ENCODE results near the gene MAEA.
"Not testable (repeated sequence)": the region's sequence is repeated elsewhere in the genome, so short reads cannot be mapped to it uniquely, and the experiment has no call there.

Gene MAEA

DNA sequence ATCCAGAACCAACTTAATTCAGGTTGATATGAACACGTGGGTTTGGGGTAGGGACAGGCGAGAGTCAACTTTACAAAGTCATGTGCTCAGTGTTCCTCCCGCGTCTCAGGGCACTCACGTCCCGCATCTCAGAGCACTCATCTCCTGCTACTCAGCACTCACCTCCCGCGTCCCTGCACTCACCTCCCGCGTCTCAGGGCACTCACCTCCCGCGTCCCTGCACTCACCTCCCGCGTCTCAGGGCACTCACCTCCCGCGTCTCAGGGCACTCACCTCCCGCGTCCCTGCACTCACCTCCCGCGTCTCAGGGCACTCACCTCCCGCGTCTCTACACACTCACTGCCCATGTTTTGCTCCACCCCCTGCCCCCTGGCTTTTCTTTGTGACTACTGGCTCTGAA, 82.9 kb downstream of the MAEA start:
- not testable (repeated sequence) for H3K9ac ChIP-seq (ENCODE audit: low read depth, low read length); H3K36me3 ChIP-seq (ENCODE audit: insufficient read depth, low read depth, low read length); H3K27me3 ChIP-seq (ENCODE audit: insufficient read depth, low read length); H3K4me1 ChIP-seq (ENCODE audit: insufficient read depth, low read length); H3K9me3 ChIP-seq (ENCODE audit: insufficient read depth, low read depth, low read length); H3K27ac ChIP-seq (ENCODE audit: low read length); H3K4me3 ChIP-seq (ENCODE audit: low read length)

DNA sequence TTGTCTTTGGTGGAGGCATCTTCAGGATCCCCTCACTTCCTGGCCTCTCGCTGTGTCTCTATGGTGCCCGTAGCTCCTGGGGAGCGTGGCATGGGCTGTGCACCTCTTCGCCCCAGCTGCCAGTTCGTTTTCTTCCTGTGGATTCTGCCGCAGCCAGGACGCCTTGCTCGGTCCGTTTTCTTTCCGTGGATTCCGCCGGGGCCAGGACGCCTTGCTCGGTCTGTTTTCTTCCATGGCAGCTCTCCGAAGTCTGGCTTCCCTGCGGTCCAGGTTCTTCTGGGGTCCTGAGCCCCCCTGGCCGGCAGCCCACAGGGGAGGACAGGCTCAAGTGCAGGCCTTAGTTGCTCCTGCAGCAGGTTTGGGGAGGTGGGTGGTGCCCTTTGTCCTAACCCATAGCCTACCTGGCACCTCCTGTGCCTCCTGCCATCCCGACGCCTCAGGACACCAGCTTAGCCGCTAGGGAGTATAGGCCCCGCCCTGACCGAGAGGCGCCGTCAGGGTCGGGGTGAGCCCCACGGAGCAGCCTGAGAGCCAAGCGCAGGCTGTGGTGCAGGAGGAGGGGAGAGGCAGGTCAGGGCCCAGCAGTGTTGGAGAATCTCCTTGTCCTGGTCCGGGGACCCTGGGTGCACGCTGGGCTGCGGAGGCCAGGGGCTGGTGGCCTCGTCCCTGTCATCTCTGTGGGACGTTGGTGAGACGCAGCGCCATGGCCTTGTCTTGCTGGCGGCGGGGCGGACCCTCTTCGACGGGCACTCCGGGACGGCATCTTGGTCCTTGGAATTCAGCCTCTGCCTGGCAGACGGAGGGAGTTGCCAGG, 84.4 kb downstream of the MAEA start:
- Histone ChIP-seq H3K4me1 (ENCODE audit: insufficient read depth, low read length) (no peaks in the 10 kb centered on the region), H3K36me3 (ENCODE audit: insufficient read depth, low read depth, low read length) (no peaks in the 10 kb centered on the region), H3K4me3 (ENCODE audit: low read length) (no peak overlapping the region), H3K27ac (ENCODE audit: low read length) (no peak overlapping the region), H3K9me3 (ENCODE audit: insufficient read depth, low read depth, low read length) (no peaks in the 10 kb centered on the region), H3K27me3 (ENCODE audit: insufficient read depth, low read length) (no peaks in the 10 kb centered on the region), H3K9ac (ENCODE audit: low read depth, low read length) (no peak overlapping the region)

DNA sequence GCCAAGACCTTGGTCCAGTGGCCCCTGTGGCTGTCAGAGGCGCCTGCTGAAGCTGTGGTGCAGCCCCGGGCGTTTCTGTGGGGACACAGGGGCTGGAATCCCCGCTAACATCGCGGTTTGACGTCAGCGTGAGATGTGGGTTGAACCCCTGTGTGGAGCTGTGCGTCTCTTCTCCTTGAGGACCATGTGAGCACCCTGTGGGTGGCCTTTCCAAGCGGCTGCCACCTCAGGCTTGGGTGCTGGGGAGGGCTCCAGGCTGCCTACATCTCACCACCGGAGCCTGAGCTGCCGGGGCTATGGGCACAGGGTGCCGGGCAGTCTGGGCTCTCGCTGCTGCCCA, 85.0 kb downstream of the MAEA start:
- H3K36me3 ChIP-seq (ENCODE audit: insufficient read depth, low read depth, low read length): no peaks in the 10 kb centered on the region
- H3K9ac ChIP-seq (ENCODE audit: low read depth, low read length): no peak overlapping the region
- H3K9me3 ChIP-seq (ENCODE audit: insufficient read depth, low read depth, low read length): no peaks in the 10 kb centered on the region
- no peaks in the 10 kb centered on the region for H3K4me1 ChIP-seq (ENCODE audit: insufficient read depth, low read length)
- H3K27ac ChIP-seq (ENCODE audit: low read length): no peak overlapping the region
- H3K27me3 ChIP-seq (ENCODE audit: insufficient read depth, low read length): no peaks in the 10 kb centered on the region
- H3K4me3 ChIP-seq (ENCODE audit: low read length): no peak overlapping the region

DNA sequence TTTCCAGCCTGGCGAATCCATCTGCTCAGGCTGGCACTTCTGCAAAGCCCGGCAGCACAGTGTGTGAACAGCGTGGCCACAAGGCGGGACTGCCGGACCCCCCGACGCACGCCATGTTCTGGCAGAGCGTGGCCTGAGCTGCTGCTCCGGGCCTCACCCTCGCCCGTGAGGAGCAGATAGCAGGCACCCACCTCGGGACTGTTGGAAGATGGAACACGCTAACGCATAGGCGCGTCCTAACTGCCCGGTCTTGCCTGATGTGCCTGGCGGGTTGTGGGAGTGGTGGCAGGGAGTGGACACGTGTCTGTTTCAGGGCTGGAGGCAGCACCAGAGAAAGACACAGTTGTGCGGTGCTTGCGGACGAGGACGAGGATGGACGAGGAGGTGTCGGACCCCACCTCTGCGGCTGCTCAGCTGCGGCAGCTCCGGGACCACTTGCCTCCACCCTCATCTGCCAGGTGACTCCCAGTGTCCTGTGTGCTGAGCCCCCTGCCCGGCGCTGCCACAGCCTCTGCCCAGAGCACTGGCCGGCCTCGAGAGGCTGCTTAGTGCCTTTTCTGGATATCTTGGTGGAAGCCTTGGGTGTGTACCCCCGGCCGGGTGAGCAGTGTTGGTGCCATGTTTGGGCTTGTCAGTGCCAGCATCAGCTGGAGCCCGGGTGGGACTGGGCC, 85.5 kb downstream of the MAEA start:
- H3K4me1 ChIP-seq (ENCODE audit: insufficient read depth, low read length): no peaks in the 10 kb centered on the region
- H3K9ac ChIP-seq (ENCODE audit: low read depth, low read length): no peak overlapping the region
- H3K9me3 ChIP-seq (ENCODE audit: insufficient read depth, low read depth, low read length): no peaks in the 10 kb centered on the region
- H3K36me3 ChIP-seq (ENCODE audit: insufficient read depth, low read depth, low read length): no peaks in the 10 kb centered on the region
- H3K27ac ChIP-seq (ENCODE audit: low read length): no peak overlapping the region
- no peak overlapping the region for H3K4me3 ChIP-seq (ENCODE audit: low read length)
- H3K27me3 ChIP-seq (ENCODE audit: insufficient read depth, low read length): no peaks in the 10 kb centered on the region

DNA sequence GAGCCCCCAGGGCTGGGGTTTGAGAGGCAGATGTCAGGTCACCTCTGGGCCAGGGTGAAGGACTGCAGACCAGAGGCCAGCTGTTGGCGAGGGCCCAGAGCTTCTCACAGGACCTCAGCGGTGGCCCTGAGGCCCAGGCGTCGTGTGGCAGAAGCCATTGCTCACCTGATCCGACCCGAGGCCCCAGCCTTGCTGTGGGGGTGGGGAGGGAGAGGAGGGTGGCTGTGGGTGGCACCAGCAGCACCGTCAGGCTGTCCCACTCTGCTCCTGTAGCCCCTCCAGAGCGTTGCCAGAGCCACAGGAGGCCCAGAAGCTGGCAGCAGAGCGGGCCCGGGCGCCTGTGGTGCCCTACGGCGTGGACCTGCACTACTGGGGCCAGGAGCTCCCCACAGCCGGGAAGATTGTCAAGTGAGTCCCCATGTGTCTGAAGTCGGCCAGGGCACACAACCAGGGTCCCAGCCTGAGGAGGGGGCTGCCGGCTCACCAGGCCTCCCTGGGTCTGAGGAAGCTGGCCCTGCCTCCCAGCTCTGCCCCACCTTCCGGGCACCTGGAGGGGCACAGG, 86.2 kb downstream of the MAEA start:
- H3K36me3 ChIP-seq (ENCODE audit: insufficient read depth, low read depth, low read length): no peaks in the 10 kb centered on the region
- H3K27me3 ChIP-seq (ENCODE audit: insufficient read depth, low read length): no peaks in the 10 kb centered on the region
- H3K9me3 ChIP-seq (ENCODE audit: insufficient read depth, low read depth, low read length): no peaks in the 10 kb centered on the region
- no peaks in the 10 kb centered on the region for H3K4me1 ChIP-seq (ENCODE audit: insufficient read depth, low read length)
- H3K4me3 ChIP-seq (ENCODE audit: low read length): no peak overlapping the region
- H3K9ac ChIP-seq (ENCODE audit: low read depth, low read length): no peak overlapping the region
- no peak overlapping the region for H3K27ac ChIP-seq (ENCODE audit: low read length)

DNA sequence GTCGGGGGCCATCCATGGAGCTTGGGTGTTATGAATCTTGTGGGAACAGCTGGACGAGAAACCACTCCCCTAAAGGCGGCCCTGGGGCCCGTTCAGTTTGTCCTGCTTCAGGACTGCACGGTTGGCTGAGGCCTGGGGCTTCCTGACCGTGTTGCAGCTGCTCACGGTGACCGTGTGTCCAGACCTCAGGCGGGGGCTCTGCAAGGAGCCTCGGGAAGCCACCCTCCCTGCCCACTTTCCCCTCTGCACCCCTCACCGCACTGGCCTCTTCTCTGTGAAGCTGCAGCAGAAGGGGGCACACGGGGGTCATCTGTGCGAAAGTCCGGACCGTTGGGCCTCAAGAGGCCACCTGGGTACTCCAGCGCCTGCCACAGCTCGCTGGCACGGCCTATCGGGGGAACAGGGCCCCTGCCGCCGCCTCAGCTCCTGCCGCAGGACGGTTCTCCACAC, 86.7 kb downstream of the MAEA start:
- H3K27me3 ChIP-seq (ENCODE audit: insufficient read depth, low read length): no peaks in the 10 kb centered on the region
- no peak overlapping the region for H3K27ac ChIP-seq (ENCODE audit: low read length)
- H3K9ac ChIP-seq (ENCODE audit: low read depth, low read length): no peak overlapping the region
- no peak overlapping the region for H3K4me3 ChIP-seq (ENCODE audit: low read length)
- H3K36me3 ChIP-seq (ENCODE audit: insufficient read depth, low read depth, low read length): no peaks in the 10 kb centered on the region
- no peaks in the 10 kb centered on the region for H3K9me3 ChIP-seq (ENCODE audit: insufficient read depth, low read depth, low read length)
- no peaks in the 10 kb centered on the region for H3K4me1 ChIP-seq (ENCODE audit: insufficient read depth, low read length)

DNA sequence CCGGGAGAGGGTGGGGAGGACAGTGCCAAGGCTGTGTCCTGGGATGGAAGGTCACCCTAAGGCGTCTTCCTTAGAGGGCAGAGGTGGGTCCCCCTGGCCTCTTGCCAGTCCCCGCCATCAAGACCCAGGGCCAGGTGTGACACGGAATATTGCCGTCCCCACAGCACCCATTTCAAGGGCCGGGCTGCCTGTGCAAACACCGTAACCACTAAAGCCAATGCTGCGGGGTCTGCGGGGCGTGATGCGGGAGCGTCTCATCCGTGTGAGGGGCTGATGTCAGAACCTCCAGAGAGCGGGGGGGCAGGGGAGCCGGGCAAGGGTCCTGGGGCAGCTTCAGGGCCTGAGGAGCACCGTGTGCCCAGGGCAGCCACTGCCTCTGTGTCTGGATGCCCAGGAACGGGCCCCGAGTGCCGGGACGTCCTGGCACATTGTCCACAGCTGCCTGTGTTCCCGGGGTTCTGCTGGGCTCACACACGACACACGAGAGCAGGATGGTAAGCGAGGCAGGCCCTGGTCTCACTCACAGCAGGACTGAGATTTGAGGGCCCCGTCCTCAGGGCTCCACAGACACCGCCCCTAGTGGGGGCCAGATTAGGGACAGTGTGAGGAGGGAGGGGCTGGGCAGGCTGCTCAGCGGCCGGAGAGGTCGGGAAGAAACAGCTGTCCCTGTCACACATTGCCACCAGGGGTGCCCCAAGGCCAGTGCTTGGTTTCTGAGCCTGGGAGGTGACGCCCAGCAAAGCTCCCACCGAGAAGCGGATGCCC, 87.3 kb downstream of the MAEA start:
- H3K9ac ChIP-seq (ENCODE audit: low read depth, low read length): no peak overlapping the region
- H3K4me1 ChIP-seq (ENCODE audit: insufficient read depth, low read length): no peaks in the 10 kb centered on the region
- no peaks in the 10 kb centered on the region for H3K9me3 ChIP-seq (ENCODE audit: insufficient read depth, low read depth, low read length)
- H3K36me3 ChIP-seq (ENCODE audit: insufficient read depth, low read depth, low read length): no peaks in the 10 kb centered on the region
- no peaks in the 10 kb centered on the region for H3K27me3 ChIP-seq (ENCODE audit: insufficient read depth, low read length)
- no peak overlapping the region for H3K4me3 ChIP-seq (ENCODE audit: low read length)
- H3K27ac ChIP-seq (ENCODE audit: low read length): no peak overlapping the region

DNA sequence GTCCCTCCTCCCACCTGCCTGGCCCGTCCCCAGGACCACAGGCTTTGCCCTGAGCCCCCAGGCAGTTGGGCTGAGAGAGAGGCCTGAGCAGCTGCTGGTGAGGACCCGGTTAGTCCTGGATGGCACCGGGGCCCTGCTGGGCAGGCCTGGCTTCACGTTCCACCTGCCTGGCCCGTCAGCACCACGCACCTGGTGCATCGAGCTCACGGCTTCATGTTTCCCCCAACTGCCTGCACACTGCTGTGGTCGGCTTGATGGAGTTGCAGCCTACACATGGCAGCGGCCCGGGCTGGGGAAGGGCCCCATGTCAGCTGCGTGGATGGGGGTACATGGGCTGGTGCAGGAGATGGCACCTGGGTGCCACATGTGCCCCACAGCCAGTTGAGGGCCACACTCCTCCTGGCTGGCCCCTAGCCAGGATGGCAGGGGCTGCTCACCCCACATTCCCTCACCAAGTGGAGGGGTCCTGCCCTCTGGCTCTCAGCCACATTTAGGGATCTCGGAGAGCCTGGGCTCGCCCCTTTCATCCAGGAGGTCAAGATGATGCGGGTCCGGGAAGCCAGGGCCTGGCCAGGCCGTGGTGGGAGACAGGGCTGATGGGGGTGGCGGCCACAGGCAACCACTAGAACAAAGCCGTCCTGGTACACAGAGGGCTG, 88.0 kb downstream of the MAEA start:
- H3K9ac ChIP-seq (ENCODE audit: low read depth, low read length): no peak overlapping the region
- no peak overlapping the region for H3K27ac ChIP-seq (ENCODE audit: low read length)
- H3K4me3 ChIP-seq (ENCODE audit: low read length): no peak overlapping the region
- no peaks in the 10 kb centered on the region for H3K4me1 ChIP-seq (ENCODE audit: insufficient read depth, low read length)
- no peaks in the 10 kb centered on the region for H3K9me3 ChIP-seq (ENCODE audit: insufficient read depth, low read depth, low read length)
- H3K36me3 ChIP-seq (ENCODE audit: insufficient read depth, low read depth, low read length): no peaks in the 10 kb centered on the region
- no peaks in the 10 kb centered on the region for H3K27me3 ChIP-seq (ENCODE audit: insufficient read depth, low read length)

DNA sequence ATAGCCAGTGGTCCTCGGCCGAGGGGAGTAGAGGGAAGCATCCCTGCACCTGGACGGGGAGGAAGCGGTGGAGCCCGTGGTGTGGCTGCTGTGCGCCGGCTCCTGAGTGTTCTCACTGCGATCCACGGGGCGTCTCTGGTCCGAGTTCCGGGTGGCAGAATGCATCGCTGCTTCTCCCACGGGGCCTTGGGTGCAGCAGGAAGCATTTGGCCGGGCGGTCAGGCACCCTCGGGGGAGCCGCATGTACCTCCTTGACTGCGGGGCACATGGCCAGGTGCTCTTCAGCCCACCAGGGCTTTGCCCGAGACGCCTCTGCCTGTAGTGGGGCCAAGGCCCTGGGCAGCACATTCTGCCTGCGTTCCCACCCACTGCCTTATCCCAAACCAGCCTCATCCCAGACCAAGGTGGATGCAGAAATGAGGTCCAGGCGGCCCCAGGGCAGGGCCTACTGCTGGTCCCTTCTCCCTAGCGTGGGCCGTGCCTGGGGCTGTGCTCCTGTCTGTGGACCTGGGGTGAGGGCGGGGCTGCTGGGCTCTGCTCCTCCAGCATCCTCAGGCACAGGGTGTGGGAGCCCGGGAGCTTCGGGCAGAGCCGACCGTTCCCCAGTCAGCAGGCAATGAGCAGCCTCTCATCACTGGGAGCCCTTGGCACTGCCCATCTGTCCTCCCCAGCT, 89.0 kb downstream of the MAEA start:
- no peak overlapping the region for H3K4me3 ChIP-seq (ENCODE audit: low read length)
- no peaks in the 10 kb centered on the region for H3K9me3 ChIP-seq (ENCODE audit: insufficient read depth, low read depth, low read length)
- H3K27ac ChIP-seq (ENCODE audit: low read length): no peak overlapping the region
- H3K36me3 ChIP-seq (ENCODE audit: insufficient read depth, low read depth, low read length): no peaks in the 10 kb centered on the region
- H3K9ac ChIP-seq (ENCODE audit: low read depth, low read length): no peak overlapping the region
- H3K4me1 ChIP-seq (ENCODE audit: insufficient read depth, low read length): no peaks in the 10 kb centered on the region
- H3K27me3 ChIP-seq (ENCODE audit: insufficient read depth, low read length): no peaks in the 10 kb centered on the region

DNA sequence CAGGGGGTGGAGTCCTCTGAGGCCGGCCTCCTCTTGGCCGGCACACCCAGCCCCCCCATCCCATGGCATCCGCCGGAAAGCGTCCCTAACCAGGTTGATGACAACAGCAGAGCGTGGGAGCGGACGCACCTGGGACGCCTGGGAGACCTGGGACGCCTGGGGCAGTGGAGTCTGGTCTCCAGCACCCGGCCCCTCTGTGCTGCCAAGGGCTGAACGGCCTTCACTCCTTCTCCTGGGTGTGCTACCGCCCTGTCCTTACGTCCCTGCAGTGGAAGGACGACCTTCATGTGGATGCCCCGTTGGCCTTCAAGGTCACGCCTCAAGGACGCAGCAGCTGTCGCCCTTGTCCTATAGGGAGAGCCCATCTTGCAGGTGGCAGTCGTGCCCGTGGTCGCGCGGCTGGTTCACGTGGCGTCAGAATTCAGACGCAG, 89.7 kb downstream of the MAEA start:
- H3K27ac ChIP-seq (ENCODE audit: low read length): no peak overlapping the region
- H3K4me3 ChIP-seq (ENCODE audit: low read length): no peak overlapping the region
- H3K4me1 ChIP-seq (ENCODE audit: insufficient read depth, low read length): no peaks in the 10 kb centered on the region
- H3K36me3 ChIP-seq (ENCODE audit: insufficient read depth, low read depth, low read length): no peaks in the 10 kb centered on the region
- no peaks in the 10 kb centered on the region for H3K27me3 ChIP-seq (ENCODE audit: insufficient read depth, low read length)
- no peak overlapping the region for H3K9ac ChIP-seq (ENCODE audit: low read depth, low read length)
- H3K9me3 ChIP-seq (ENCODE audit: insufficient read depth, low read depth, low read length): no peaks in the 10 kb centered on the region

DNA sequence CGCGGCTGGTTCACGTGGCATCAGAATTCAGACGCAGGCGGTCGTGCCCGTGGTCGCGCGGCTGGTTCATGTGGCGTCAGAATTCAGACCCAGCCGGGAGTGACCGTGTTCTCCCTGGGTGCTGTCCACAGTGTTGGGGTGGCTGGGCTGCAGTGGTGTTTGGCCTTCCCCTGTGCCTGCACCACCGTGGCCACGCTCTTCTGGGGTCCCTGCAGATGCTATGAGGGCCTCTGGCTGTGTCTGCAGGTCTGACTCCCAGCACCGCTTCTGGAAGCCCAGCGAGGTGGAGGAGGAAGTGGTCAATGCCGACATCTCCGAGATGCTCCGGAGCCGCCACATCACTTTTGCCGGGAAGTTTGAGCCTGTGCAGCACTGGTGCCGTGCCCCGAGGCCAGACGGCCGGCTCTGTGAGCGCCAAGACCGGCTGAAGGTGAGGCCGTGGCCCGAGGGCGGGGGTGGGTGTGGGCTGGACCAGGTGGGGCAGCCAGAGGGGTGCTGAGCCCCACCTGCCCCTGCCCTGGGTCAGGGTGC, 90.2 kb downstream of the MAEA start:
- Histone ChIP-seq H3K9me3 (ENCODE audit: insufficient read depth, low read depth, low read length) (no peaks in the 10 kb centered on the region), H3K36me3 (ENCODE audit: insufficient read depth, low read depth, low read length) (no peaks in the 10 kb centered on the region), H3K4me3 (ENCODE audit: low read length) (no peak overlapping the region), H3K4me1 (ENCODE audit: insufficient read depth, low read length) (no peaks in the 10 kb centered on the region), H3K27ac (ENCODE audit: low read length) (no peak overlapping the region), H3K9ac (ENCODE audit: low read depth, low read length) (no peak overlapping the region), H3K27me3 (ENCODE audit: insufficient read depth, low read length) (no peaks in the 10 kb centered on the region)

Measured in iPS-20b (cell line).